Measurements from ENCODE around the gene TOM1L2. TPM values are rescaled to one million over a fixed set of nuclear protein-coding genes. Genes with fewer than 3 reads are reported as not detected.

Gene TOM1L2
- total and polyA plus RNA-seq, 8 donors: 13.3 to 154 (median 41.1) TPM

DNA sequence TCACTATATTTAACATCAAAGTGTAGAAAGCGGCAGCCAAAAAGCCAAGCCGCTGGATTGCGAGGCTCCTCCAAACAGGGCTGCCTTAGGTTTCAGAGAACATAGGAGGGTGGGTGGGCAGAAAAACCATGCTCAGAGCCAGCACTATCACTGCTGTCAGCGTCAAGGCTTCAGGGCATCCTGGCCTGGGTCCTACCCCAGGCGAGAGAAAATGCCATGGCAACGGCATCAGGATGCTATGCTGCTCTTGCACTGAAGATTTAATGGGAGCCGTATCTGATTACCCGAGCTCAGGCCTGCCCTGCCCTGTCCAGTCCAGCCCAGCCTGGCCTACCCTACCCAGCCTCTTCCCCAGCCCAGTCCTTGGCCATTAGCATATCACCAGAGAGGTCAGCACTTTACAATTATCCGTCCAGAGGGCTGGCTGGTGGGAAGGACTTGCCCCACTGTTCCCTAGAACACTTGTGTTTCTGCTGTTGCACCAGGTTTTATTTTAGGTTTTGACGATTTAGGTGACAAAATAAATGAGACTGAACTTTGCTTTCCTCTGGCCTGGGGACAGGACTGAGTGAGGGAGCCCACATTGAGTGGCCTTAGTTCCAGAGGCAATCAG, 61.1 kb downstream of the TOM1L2 start:
- no peak overlapping the region for H3K27ac ChIP-seq
- WGBS, 5 donors: 78 to 91% (median 87%) methylated on average over 9 to 10 of the region's 10 CpGs

DNA sequence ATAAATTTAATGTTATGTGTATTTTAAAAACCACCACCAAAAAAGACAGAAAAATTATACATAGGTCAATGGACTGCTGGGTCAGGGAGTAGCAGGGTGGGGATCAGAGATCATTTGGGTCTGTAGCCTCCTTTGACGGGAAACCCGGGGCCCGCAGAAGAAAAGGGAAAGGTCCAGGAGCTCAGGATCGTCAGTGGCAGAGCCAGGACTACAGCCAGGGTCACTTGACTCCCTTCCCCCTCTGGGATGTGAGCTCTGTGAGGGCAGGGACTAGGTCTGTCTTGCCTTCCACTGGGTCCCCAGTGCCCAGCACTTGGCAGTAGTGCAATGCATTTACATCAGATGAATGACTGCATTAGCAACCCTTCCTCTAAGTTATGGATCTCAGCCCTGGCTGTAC, 62.1 kb downstream of the TOM1L2 start:
- intact Hi-C loops (cut with DNase I; ENCODE audit: low total_unique reads): no loop called here
- no peak overlapping the region for H3K27ac ChIP-seq
- DNase-seq: no peak

More for the DNA sequence above, 61.1 kb downstream of the TOM1L2 start:
- intact Hi-C loops (cut with DNase I; ENCODE audit: low total_unique reads): no loop called here
- H3K27me3 ChIP-seq: no peaks in the 10 kb centered on the region
- peaks cover 0 to 14% (median 12%) of the 10 kb centered on the region in 4 donors for H3K36me3 ChIP-seq
- H3K4me3 ChIP-seq: no peak overlapping the region
- peaks cover 5 to 29% (median 16%) of the 10 kb centered on the region in 4 donors for H3K4me1 ChIP-seq
- H3K9me3 ChIP-seq: no peaks in the 10 kb centered on the region
- no peak for DNase-seq
- no peak for TF ChIP-seq POLR2A (IDR thresholded peaks at IDR 0.05)
- no peak for TF ChIP-seq POLR2AphosphoS5 (IDR thresholded peaks at IDR 0.05)
- no peak for TF ChIP-seq EP300 (IDR thresholded peaks at IDR 0.05)
- no peak for TF ChIP-seq CTCF (IDR thresholded peaks at IDR 0.05)

DNA sequence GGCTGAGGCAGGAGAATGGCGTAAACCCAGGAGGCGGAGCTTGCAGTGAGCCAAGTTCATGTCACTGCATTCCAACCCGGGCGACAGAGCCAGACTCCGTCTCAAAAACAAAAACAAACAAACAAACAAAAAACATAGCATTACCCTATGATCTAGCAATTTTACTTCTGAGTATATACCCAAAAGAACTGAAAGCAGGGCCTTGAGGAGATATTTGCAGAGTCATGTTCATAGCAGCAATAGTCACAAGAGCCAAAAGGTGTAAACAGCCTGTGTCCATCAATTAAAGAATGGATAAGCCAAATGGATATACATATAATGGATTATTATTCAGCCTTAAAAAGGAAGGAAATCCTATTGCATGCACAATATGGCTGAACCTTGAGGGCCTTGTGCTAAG, 63.1 kb downstream of the TOM1L2 start:
- 90 to 94% (median 93%) methylated on average over 5 of the region's 5 CpGs for WGBS, 5 donors
- no peak for TF ChIP-seq EP300 (IDR thresholded peaks at IDR 0.05)
- no peak for TF ChIP-seq CTCF (IDR thresholded peaks at IDR 0.05)
- no peak for TF ChIP-seq POLR2AphosphoS5 (IDR thresholded peaks at IDR 0.05)
- no peak for TF ChIP-seq POLR2A (IDR thresholded peaks at IDR 0.05)
- H3K27me3 ChIP-seq: no peaks in the 10 kb centered on the region
- H3K9me3 ChIP-seq: no peaks in the 10 kb centered on the region
- peaks cover under 1 to 22% (median 10%) of the 10 kb centered on the region in 4 donors for H3K4me1 ChIP-seq
- no peak for DNase-seq
- H3K36me3 ChIP-seq: peaks cover 4 to 30% (median 29%) of the 10 kb centered on the region in 4 donors
- H3K4me3 ChIP-seq: no peak overlapping the region
- intact Hi-C loops (cut with DNase I; ENCODE audit: low total_unique reads): no loop called here
- no peak overlapping the region for H3K27ac ChIP-seq

More for the DNA sequence above, 62.1 kb downstream of the TOM1L2 start:
- H3K4me3 ChIP-seq: no peak overlapping the region
- H3K36me3 ChIP-seq: peaks cover 0 to 22% (median 20%) of the 10 kb centered on the region in 4 donors
- H3K9me3 ChIP-seq: no peaks in the 10 kb centered on the region
- H3K27me3 ChIP-seq: no peaks in the 10 kb centered on the region
- 69 to 87% (median 75%) methylated on average over 4 of the region's 4 CpGs for WGBS, 5 donors
- H3K4me1 ChIP-seq: peaks cover 5 to 29% (median 16%) of the 10 kb centered on the region in 4 donors
- TF ChIP-seq POLR2AphosphoS5 (IDR thresholded peaks at IDR 0.05): no peak
- TF ChIP-seq EP300 (IDR thresholded peaks at IDR 0.05): no peak
- TF ChIP-seq POLR2A (IDR thresholded peaks at IDR 0.05): no peak
- no peak for TF ChIP-seq CTCF (IDR thresholded peaks at IDR 0.05)

DNA sequence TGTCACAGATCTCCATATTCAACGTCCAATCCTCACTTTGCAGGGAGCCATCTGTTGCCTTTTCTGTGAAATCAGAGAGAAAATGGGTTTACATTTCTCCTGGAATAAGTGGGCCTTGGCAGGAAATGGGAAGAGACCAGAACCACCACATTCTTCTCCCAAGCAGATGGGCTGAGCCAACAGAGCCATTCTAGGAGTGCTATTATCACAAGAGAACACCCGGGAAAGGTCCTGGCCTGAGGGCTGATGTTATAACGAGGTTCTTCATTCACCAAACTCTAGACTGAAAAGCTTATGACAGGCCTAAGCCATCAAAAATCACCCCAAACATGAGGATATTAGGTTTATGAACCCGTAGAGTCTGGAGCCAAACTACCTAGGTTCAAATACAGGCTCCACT, 64.7 kb downstream of the TOM1L2 start:
- TF ChIP-seq POLR2A (IDR thresholded peaks at IDR 0.05) (no peak), EP300 (IDR thresholded peaks at IDR 0.05) (no peak), CTCF (IDR thresholded peaks at IDR 0.05) (no peak), POLR2AphosphoS5 (IDR thresholded peaks at IDR 0.05) (no peak)
- Histone ChIP-seq H3K9me3 (no peaks in the 10 kb centered on the region), H3K27me3 (no peaks in the 10 kb centered on the region), H3K4me3 (no peak overlapping the region), H3K27ac (no peak overlapping the region), H3K4me1 (peaks cover 0 to 14% (median 7%) of the 10 kb centered on the region in 4 donors), H3K36me3 (peaks cover 4 to 34% (median 31%) of the 10 kb centered on the region in 4 donors)
- WGBS, 5 donors: 80 to 85% (median 82%) methylated on average over 4 of the region's 4 CpGs
- intact Hi-C loops (cut with DNase I; ENCODE audit: low total_unique reads): no loop called here
- DNase-seq: no peak

Measured in stomach (tissue), 9 donors.